GM21423 (cell line): ENCODE results near the gene MXD1.

Experiments used
- ATAC-seq: cut with Tn5 transposase; IDR thresholded peaks from one replicate; pipeline ENCODE4 v1.9.1; 2021; ENCODE audit warnings: mild to moderate bottlenecking, moderate library complexity; ENCODE audit not compliant: unreplicated experiment

Gene MXD1

DNA sequence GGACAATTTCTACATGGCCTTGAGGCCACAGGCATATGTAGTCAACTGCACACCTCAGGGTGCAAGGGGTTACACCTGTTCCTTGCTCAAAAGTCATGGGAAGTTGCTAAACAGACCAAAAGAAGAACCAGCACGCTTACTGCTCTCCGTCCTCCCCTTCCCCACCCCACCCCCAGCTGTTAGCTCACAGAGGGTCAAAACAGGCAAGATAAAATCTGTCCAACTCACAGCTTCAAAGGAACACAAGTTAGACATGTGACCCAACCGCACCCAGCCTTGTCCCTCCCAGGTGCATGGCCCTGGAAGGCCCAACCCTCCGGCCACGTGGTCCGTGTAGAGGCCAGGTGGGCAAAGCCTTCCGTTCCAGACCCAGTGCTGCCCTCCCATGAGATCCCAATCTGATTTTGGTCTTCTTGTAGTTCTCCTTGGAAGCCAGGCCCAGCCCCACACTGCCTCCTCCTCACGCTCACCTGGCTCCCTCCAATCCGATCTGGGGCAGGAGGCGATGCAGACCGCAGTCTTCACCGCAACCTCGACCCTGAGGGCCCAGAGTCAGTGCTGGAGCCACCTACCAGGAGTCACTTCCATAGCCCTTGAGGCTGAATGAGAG, 61.0 kb downstream of the MXD1 start:
- ATAC-seq: no peak

DNA sequence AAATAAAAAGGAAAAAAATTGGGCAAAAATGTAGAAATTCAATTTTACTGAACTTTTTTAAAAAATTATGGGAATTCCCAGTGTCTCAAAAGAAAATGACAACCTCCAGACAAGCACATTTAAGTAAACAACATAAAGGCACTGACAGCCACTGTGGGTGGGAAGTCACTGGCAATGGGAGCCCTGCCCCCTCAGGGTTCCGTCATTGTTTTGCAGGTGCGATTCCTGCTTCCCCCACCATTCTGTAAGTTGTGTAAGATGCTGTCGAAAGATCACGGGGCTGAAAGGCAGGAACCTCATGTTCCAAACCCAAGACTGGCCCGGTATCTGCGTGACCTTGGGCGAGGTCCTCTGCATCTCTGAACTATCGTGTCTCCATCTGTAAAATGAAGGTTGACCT, 62.3 kb downstream of the MXD1 start:
- no peak for ATAC-seq

DNA sequence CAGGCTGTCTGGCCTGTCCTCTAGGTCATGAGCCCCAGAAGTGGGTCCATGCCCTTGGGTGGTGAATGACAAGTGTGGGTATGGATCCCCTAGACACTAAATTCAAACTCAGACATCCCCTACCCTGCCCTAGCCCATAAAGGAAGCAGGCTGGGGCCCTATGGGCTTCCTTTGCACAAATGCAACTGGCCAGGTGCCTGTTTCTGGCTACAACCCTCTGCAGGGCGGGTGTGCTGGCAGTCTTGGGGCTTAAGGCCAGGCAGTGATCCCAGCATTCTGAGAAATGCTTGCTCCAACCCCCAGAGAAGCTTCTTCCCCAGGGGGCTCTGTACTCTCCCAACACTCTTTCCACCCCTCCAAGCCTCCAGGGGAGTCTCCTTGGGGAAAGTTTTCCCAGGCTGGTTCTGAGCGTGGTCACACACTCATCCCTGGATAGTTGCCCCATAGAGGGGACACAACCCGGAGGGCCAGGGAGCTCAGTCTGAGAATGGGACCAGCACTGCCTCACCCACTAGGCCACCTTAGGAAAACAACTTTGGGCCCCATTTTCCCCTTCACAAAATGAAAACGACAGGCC, 63.1 kb downstream of the MXD1 start:
- ATAC-seq: no peak

DNA sequence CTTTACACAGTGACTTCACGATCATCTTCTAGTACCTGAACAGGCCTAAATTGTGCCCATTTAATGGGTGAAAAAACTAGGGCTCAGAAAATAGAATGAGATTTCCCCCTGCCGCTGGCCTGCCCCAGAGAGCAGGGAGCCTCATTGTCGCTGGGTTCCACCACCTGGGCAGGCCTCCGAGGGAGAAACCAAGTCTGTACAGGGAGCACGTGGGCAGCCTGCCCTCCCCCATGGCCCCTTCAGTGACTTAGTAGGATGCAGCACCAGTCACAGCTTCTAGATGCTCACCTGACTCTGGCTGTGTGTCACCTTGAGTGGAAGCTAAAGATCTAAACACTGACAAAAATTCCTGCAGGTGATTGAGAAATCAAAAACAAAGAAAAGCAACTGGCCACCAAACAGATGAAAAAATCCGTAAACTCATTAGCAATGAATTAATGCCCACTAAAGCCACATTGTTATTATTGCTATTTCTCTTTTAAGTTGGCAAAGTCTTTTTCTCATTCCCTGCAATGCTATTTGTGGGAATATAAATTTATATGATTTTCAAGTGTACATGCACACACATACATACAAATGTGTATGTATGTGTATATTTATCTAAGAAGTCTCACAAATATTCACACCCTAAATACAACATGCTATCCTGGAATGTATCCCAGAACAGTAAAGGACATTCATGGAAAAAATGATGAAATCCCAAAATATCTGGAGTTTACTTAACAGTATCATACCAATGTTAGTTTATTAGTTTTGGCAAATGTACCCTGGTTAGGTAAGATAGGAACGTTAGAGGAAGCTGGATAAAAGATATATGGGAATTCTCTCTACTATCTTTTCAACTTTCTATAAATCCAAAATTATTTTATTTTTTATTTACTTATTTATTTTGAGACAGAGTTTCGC, 65.2 kb downstream of the MXD1 start:
- no peak for ATAC-seq

DNA sequence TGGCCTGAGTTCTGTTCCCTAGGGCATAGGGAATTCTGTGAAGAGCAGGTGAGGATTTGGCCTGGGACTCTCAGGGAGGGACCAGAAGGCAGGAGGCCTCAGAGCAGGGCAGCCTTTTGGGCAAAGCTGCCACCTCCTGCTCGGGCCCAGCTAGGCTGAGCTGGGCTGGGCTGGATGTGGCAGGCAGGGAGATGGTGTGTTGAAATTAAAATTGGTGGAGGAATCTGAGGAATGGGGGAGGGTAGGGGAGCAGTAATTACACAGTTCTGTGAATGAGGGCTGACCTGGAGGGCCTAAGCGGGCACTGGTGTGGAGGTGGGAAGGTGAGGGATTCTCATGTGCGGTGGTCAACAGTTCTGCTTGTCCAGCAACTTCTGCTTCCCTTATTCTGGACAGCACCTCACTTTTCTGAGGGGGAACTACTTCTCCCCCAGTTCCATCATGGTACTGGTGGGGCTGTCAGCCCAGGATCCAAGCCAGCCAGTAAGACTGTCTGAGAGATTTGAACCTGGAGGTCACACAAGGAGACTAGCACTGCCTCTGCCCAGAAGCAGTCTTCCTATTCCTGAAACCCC, 68.6 kb downstream of the MXD1 start:
- no peak for ATAC-seq

DNA sequence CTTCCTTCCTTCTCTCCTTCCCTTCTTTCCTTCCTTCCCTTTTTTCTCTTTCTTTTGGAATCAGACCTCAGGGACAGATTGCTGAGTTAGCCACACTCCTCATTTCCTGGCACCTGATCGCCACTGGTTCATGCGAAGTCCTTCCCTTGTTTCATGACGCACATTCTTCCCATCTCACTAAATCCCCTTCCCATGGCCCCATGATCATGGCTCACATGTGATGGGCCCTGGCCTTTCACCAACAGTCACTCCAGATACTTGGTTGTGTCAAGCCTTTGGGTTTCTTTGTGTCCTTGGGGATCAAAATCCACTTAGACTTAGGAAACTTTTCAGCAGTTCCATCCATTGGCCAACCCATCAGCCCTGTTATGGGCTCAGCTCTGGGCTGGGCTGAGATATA, 70.3 kb downstream of the MXD1 start:
- no peak for ATAC-seq

DNA sequence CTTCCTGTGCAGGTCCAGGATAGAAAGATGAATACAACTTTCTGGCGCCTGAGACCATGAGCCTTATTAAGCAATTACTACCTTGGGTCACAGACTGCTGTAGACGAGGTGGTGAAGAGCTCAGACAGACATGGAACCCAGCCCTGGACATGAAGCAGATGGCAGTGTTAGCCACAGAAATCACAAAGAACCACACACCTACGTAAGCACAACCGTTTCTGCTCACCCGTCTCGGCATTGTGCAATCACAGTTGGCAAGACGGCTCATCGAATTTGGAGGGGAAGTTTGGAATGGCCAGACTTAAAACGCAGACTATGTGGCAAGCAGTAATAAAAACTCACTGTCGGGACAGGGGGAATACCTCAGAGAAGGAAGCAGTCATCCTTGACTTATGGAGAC, 70.8 kb downstream of the MXD1 start:
- ATAC-seq: no peak

DNA sequence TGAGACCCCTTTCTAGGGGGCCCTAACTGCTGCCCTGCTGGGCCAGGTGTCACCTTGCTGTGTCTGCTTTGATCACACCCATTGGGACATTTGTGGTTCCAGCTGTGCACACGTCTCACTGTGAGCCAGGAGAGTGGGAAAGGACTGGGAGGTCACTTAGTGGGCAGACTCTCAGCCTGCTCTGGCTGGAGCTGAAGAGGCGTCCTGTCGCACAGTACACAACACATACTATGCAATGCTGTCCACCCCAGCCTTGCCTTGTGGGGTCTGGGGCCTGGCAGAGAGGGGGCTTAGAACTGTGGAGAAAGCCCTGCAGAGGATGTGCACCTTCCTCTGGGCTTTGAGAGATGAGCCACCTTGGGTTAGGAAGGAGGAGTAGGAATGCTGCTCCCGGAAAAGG, 71.8 kb downstream of the MXD1 start:
- ATAC-seq: no peak

DNA sequence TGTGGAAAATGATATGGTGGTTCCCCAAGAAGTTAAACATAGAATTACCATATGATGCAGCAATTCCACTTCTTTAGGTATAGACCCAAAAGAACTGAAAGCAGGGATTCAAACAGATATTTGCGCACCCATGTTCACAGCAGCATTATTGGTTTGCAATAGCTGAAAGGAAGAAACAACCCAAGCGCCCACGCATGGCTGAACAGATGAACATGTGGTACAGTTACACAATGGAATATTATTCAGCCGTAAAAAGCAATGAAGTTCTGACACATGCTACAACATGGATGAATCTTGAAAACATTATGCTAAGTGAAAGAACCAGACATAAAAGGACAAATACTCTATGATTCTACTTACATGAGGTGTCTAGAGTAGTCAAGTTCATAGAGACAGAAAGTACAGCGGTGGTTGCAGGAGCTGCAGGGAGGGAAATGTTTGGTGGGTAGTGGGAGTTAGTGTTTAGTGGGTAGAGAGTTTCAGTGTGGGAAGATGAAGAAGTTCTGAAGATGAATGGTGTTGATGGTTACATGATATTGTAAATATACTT, 73.3 kb downstream of the MXD1 start:
- no peak for ATAC-seq

DNA sequence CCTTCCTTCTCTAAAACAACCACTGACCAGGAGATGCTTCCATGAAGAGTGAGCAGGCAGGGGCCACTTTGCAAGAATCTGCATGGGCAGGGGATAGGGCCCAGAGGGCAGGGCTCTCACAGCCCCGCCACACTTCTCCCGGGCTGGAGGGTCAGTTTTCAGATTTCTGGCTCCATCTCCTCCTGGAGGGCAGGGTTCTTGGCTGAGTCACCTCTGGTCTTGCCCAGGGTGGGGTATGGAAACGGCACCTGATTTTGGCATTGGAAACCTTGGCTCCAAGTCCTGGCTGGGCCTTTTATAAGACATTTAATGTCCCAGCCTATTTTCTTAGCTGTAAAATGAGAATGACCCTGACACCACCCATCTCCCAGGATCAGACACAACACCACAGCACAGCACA, 74.1 kb downstream of the MXD1 start:
- ATAC-seq: no peak

DNA sequence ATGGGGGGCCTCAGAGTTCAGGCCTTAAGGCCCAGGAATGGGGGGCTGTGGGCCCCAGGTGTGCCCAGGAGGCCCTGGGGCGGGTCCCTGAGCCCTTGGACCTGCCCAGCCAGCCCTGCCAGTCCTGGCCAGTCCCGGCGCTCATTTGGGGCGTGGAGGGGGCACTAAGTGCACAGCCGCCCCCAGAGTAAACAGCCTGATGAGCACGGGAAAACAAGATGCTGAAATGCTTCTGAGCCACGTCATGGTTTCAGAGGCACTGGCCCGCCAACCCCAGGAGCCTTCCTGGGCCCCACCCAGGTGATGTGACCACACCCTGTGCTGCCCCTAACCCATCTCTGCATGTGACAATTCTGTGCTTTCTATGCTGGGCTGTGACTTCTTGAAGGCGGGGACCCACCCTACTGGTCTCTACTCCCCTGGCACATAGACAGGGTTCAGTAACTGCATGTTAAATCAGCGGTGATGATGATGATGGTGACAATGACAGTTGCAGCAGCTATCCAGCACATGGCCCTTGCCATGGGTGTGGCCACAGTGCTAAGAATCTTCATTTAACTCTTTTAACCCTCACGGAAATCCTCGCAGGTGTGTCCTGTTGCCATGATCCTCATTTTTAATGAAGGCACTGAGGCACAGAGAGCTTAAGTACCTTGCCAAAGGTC, 74.7 kb downstream of the MXD1 start:
- no peak for ATAC-seq
